A549 (cell line): ENCODE data around the gene TEPSIN. TPM values are rescaled to one million over a fixed set of nuclear protein-coding genes. Genes with fewer than 3 reads are reported as not detected.

Source experiments
- ATAC-seq, 2 experiments: fragments of 200-7000 bp in 1 of 2; fragments of >200 bp in 1 of 2; cut with Nextera tagmentation in 1 of 2; cut with Tn5 transposase in 1 of 2; 3 replicates each; pipeline versions ENCODE4 v1.8.0 to v1.9.1; 2018 to 2020; ENCODE audit warnings: mild to moderate bottlenecking in 1 of 2, moderate library complexity in 1 of 2
- CTCF ChIA-PET: fragments of 300-600 bp; sonication (Branson Sonifier 250); formaldehyde crosslinking; extraction: SDS; loops from one replicate; lab custom pipeline; 2021; ENCODE audit warnings: antibody characterized with exemption, inconsistent platforms; lab: Yijun Ruan, JAX
- POLR2A ChIA-PET: fragments of 350-600 bp; formaldehyde crosslinking; extraction: SDS; loops from one replicate; lab custom pipeline; 2021; ENCODE audit warnings: antibody characterized with exemption, inconsistent platforms; lab: Yijun Ruan, JAX
- DNase-seq, 2 experiments: peaks; one replicate each; pipeline versions ENCODE4 v3.0.0 to v3.0.0-alpha.2; 2011 to 2016; ENCODE audit warnings: low read depth in 1 of 2, low spot score in 1 of 2
- FAIRE-seq: peaks from 2 replicates; lab custom pipeline; 2011; peaks lifted over from hg19 to GRCh38; lab: Jason Lieb, UNC
- H3K27ac ChIP-seq, 2 experiments: fragments of >200 bp; sonication (Bioruptor Twin); formaldehyde crosslinking; 3 replicates each; pipeline ENCODE4 v1.5.1; 2016 to 2017
- H3K4me1 ChIP-seq: fragments of >200 bp; sonication (Bioruptor Twin); formaldehyde crosslinking; 3 replicates; pipeline ENCODE4 v1.6.1; 2016
- H3K4me2 ChIP-seq: fragments of >200 bp; sonication (Bioruptor Twin); formaldehyde crosslinking; 3 replicates; pipeline ENCODE4 v1.6.1; 2016
- H3K4me3 ChIP-seq: fragments of >200 bp; sonication (Bioruptor Twin); formaldehyde crosslinking; 3 replicates; pipeline ENCODE4 v1.5.1; 2016
- H3K9me3 ChIP-seq: fragments of >200 bp; sonication (Bioruptor Twin); formaldehyde crosslinking; 3 replicates; pipeline ENCODE4 v1.6.1; 2016
- ATOH8 ChIP-seq: fragments of 250-450 bp; sonication (Bioruptor Pico); IDR thresholded peaks from 2 replicates; pipeline ENCODE4 v1.5.0; 2020; ENCODE audit warnings: low read depth, mild to moderate bottlenecking, moderate library complexity
- BHLHE40 ChIP-seq: IDR thresholded peaks from 2 replicates; pipeline ENCODE4 v1.6.1; 2012; ENCODE audit warnings: low read depth, low read length, inconsistent platforms
- CBX8 ChIP-seq: fragments of 200-600 bp; sonication (generic); IDR thresholded peaks from 2 replicates; pipeline ENCODE4 v1.6.1; 2016
- CEBPB ChIP-seq, 2 experiments: fragments of >200 bp in 1 of 2; sonication (Bioruptor Twin) in 1 of 2; formaldehyde crosslinking in 1 of 2; IDR thresholded peaks; 2 replicates each; pipeline ENCODE4 v1.6.1; 2012 to 2016
- CTCF ChIP-seq: fragments of >200 bp; sonication (Bioruptor Twin); formaldehyde crosslinking; IDR thresholded peaks from 3 replicates; pipeline ENCODE4 v1.5.1; 2016
- E2F6 ChIP-seq: IDR thresholded peaks from 2 replicates; pipeline ENCODE4 v1.6.1; 2012; ENCODE audit warnings: low read depth, borderline replicate concordance
- EP300 ChIP-seq, 2 experiments: fragments of >200 bp; sonication (Bioruptor Twin); formaldehyde crosslinking; IDR thresholded peaks; 2 replicates in 1 of 2; 3 replicates in 1 of 2; pipeline ENCODE4 v1.6.1; 2016 to 2017
- FOSB ChIP-seq: fragments of 250-450 bp; sonication (Bioruptor Pico); IDR thresholded peaks from 2 replicates; pipeline ENCODE4 v1.5.0; 2020; ENCODE audit warnings: mild to moderate bottlenecking, moderate library complexity
- FOSL2 ChIP-seq, 2 experiments: fragments of 450-650 bp in 1 of 2; fragments of >200 bp in 1 of 2; sonication (Bioruptor Twin) in 1 of 2; formaldehyde crosslinking; IDR thresholded peaks; 2 replicates each; pipeline versions ENCODE4 v1.5.0 to v1.6.1; 2016 to 2020; ENCODE audit warnings: mild to moderate bottlenecking in 1 of 2, moderate library complexity in 1 of 2
- GATA3 ChIP-seq: IDR thresholded peaks from 2 replicates; pipeline ENCODE4 v1.6.1; 2012; ENCODE audit warnings: borderline replicate concordance
- NFE2L2 ChIP-seq: fragments of 150-350 bp; conservative IDR thresholded peaks from 2 replicates; pipeline ENCODE4 v1.6.1; 2014; ENCODE audit warnings: low read length
- RAD21 ChIP-seq, 2 experiments: fragments of >200 bp in 1 of 2; sonication (Bioruptor Twin) in 1 of 2; formaldehyde crosslinking in 1 of 2; IDR thresholded peaks in 1 of 2; conservative IDR thresholded peaks in 1 of 2; 2 replicates in 1 of 2; 3 replicates in 1 of 2; pipeline ENCODE4 v1.6.1; 2012 to 2018; ENCODE audit warnings: inconsistent platforms in 1 of 2
- REST ChIP-seq: fragments of 200-600 bp; sonication (generic); IDR thresholded peaks from 2 replicates; pipeline ENCODE4 v1.6.1; 2016; ENCODE audit warnings: antibody characterized with exemption, mild to moderate bottlenecking, moderate library complexity
- RFX5 ChIP-seq: fragments of 450-650 bp; IDR thresholded peaks from 2 replicates; pipeline ENCODE4 v1.7.1; 2014; ENCODE audit warnings: antibody characterized with exemption, mild to moderate bottlenecking, moderate library complexity
- SMC3 ChIP-seq: fragments of >200 bp; sonication (Bioruptor Twin); formaldehyde crosslinking; IDR thresholded peaks from 3 replicates; pipeline ENCODE4 v1.6.1; 2018; ENCODE audit warnings: inconsistent platforms
- ZFP36 ChIP-seq: fragments of 450-650 bp; IDR thresholded peaks from 2 replicates; pipeline ENCODE4 v1.6.1; 2014; ENCODE audit warnings: borderline replicate concordance; ENCODE audit not compliant: partially characterized antibody
- WGBS: methylation state at CpG from one replicate; pipeline ENCODE4 v1.1.6; 2017; ENCODE audit errors: missing lambda C conversion rate; 5-methylcytosine and 5-hydroxymethylcytosine counted together
- polyA plus RNA-seq, 4 experiments: library from polyadenylated mRNA; depleted of rRNA in 3 of 4; stranded (reverse); fragments of >200 nt; fragmentation: RNase III in 1 of 4; extraction: RNeasy Plus Mini Kit Qiagen cat#74134 plus additional on column Dnase treatment in 1 of 4; gene quantifications; 2 replicates in 3 of 4; 3 replicates in 1 of 4; pipeline ENCODE4 v1.2.3, GENCODE V29; 2011 to 2017

TEPSIN gene
- polyA plus RNA-seq, 2 of the 4 experiments (the other 2 are of a cell fraction) = 12.5 to 31.3 TPM

GRCh38 chr17:81231121-81231645, 7.7 kb downstream of the TEPSIN start:
- no peak overlapping the region for H3K4me3 ChIP-seq
- no peak for FAIRE-seq
- DNase-seq = no peak
- 87% methylated on average over 21 of the region's 31 CpGs for WGBS
- ATAC-seq = no peak; a peak in 1 of 6 replicates
- TF ChIP-seq GATA3 (no peak), EP300 (IDR thresholded peaks at IDR 0.05) (no peak), NFE2L2 (no peak), BHLHE40 (no peak), E2F6 (no peak), FOSL2 (IDR thresholded peaks at IDR 0.05) (no peak), FOSL2 (CRISPR knock-in tag; IDR thresholded peaks at IDR 0.05) (no peak), FOSB (CRISPR knock-in tag) (no peak), CEBPB (IDR thresholded peaks at IDR 0.05) (no peak), REST (no peak), CBX8 (no peak), ATOH8 (CRISPR knock-in tag) (no peak)
- TF ChIP-seq, all 56 proteins: peak for 0
- Histone ChIP-seq H3K4me1 (no peaks in the 10 kb centered on the region), H3K9me3 (peaks cover 8% of the 10 kb centered on the region; the same call in 2 of the 3 replicates), H3K4me2 (no peak overlapping the region), H3K27ac (no peak overlapping the region)
- ChIA-PET CTCF (interaction anchor here (0.9 to 13.0 kb wide), 13 partner anchors 9 to 370 kb away, joined by 3 to 153 read pairs (median 7); partner anchors contain the start of genes NDUFAF8 and TEPSIN), POLR2A (no interaction called here)

GRCh38 chr17:81230043-81230820, 8.6 kb downstream of the TEPSIN start:
- TF ChIP-seq RAD21 (conservative IDR thresholded peaks at IDR 0.05 in 1 of 2, IDR thresholded peaks at IDR 0.05 in 1 of 2) (peak; percentile 34 to 60; a peak in 2 of 5 replicates), NFE2L2 (no peak), SMC3 (peak; percentile 30; the same call in 2 of the 3 replicates), RFX5 (no peak), ZFP36 (peak; percentile 89), CTCF (peak; percentile 50)
- no peak overlapping the region for H3K4me2 ChIP-seq
- FAIRE-seq (no peak), ATAC-seq (peak; percentile 44 to 81; a peak in 5 of 6 replicates), DNase-seq (peak; percentile 56 to 79)
- peaks cover 8% of the 10 kb centered on the region; the same call in 2 of the 3 replicates for H3K9me3 ChIP-seq
- no peaks in the 10 kb centered on the region for H3K4me1 ChIP-seq
- CTCF ChIA-PET = interaction anchor here (0.6 to 13.0 kb wide), 26 partner anchors 9 to 254 kb away, joined by 3 to 153 read pairs (median 4); partner anchors contain the start of genes NDUFAF8 and TEPSIN
- 74% methylated on average over 26 of the region's 26 CpGs for WGBS
- no peak overlapping the region for H3K27ac ChIP-seq
- no peak overlapping the region for H3K4me3 ChIP-seq
- POLR2A ChIA-PET = no interaction called here
